Measurements from ENCODE around the gene USB1.

USB1 gene

DNA sequence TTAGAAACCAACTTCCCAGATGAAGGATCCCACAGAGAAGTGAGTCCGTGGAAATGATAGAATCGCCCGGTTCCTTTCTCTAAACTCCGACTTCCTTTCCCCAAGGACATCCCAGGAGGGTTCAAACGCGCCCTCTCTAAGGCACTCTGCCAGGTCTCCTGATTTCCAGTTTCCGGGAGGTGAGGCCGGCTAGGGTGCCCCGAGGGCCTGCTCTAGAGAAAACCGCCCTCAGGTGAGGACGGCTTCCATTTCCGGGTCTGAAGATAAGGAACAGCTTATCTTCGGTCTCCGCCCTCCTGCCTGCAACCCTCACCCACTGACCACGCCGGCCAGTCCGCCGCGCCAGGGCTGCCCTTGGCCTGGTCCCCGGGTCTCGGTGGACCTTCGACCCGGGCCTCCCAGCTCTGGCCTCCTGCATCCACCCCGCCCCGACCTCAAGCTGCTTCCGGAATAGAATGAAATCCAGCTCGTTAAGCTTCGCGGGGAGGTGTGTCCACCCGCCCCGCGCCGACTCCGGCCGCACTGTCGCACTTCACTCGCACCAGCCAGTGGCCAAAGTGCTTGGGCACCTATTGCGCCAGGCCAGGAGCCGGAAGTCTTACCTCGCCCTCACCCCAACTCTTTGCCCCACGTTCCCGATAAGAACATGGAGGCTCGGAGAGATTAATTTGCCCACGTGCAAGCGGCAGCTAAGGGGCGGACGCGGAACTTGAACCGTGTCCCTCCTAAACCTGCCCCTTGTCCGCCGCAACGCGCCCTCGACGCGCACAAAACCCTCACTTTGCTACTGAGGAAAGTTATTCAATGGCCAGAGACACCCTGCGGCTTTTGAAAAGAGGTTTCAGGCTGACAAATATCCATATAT, 23.5 kb downstream of the USB1 start:
- Histone ChIP-seq H2AFZ (ENCODE audit: low read depth) (peak overlapping the region; percentile 82), H3K36me3 (ENCODE audit: insufficient read depth) (no peaks in the 10 kb centered on the region), H3K79me2 (ENCODE audit: insufficient read depth, low read depth) (no peaks in the 10 kb centered on the region), H3K27me3 (ENCODE audit: insufficient read depth, low read depth) (no peaks in the 10 kb centered on the region), H3K4me1 (ENCODE audit: low read depth, poor library complexity, severe bottlenecking) (peaks cover 3% of the 10 kb centered on the region), H4K20me1 (ENCODE audit: insufficient read depth) (no peaks in the 10 kb centered on the region), H3K4me3 (IDR thresholded peaks at IDR 0.05; ENCODE audit: insufficient read depth, low read depth, low read length) (no peak overlapping the region), H3K9ac (no peak overlapping the region), H3K4me2 (peak overlapping the region; percentile 76), H3K27ac (no peak overlapping the region)
- TF ChIP-seq, protein P1, sequence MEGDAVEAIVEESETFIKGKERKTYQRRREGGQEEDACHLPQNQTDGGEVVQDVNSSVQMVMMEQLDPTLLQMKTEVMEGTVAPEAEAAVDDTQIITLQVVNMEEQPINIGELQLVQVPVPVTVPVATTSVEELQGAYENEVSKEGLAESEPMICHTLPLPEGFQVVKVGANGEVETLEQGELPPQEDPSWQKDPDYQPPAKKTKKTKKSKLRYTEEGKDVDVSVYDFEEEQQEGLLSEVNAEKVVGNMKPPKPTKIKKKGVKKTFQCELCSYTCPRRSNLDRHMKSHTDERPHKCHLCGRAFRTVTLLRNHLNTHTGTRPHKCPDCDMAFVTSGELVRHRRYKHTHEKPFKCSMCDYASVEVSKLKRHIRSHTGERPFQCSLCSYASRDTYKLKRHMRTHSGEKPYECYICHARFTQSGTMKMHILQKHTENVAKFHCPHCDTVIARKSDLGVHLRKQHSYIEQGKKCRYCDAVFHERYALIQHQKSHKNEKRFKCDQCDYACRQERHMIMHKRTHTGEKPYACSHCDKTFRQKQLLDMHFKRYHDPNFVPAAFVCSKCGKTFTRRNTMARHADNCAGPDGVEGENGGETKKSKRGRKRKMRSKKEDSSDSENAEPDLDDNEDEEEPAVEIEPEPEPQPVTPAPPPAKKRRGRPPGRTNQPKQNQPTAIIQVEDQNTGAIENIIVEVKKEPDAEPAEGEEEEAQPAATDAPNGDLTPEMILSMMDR (conservative IDR thresholded peaks at IDR 0.05; ENCODE audit: low read depth, low read length): no peak

DNA sequence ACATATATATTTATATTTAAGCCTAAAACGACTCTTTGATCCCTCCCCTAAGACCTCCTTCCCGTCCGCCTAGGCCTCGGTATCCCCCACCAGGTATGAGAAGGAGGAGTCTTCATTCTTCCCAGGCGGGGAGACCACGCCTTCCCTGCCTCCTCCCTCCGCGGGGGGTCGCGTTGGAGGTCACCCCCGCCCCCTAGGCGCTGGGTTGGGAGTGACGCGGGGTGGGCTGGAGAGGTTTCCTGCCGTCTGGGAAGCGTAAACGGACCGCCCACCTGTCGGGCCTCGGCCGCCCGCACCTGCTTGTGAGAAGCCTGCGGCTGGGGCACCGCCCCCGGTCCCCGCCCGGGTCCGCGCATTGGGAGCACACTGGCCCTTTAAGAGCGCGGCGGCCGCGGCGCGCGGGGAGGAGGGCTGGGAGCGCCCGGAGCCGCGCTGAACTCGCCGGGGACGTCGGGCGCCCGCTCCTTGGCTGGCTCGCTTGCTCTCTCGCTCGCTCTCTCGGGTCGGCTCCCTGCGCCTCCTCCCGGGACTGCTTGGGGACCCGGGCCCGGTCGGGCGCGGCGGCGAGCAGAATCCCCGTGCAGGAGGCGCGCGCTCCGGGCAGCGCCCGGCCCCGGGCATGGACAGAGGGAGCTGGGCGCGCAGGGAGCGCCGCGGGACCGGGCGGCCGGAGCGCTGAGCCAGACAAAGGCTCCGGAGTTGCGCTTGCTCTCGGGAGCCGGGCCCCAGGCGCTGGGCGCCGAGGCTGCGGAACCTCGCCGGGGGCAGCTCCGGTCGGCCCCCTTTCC, 24.3 kb downstream of the USB1 start, which contains the start of gene MMP15:
TSS of gene MMP15 (plus strand) at position 404 of the 788 bp plus-strand sequence. CDS start 597 bp downstream, outside the sequence.
- Histone ChIP-seq H3K27me3 (ENCODE audit: insufficient read depth, low read depth) (no peaks in the 10 kb centered on the region), H3K36me3 (ENCODE audit: insufficient read depth) (no peaks in the 10 kb centered on the region), H3K4me3 (IDR thresholded peaks at IDR 0.05; ENCODE audit: insufficient read depth, low read depth, low read length) (no peak within 1 kb of the TSS), H3K9ac (no peak within 1 kb of the TSS), H4K20me1 (ENCODE audit: insufficient read depth) (no peaks in the 10 kb centered on the region), H3K4me2 (peak within 1 kb of the TSS; percentile 76), H2AFZ (ENCODE audit: low read depth) (peak within 1 kb of the TSS; percentile 82), H3K27ac (no peak within 1 kb of the TSS), H3K4me1 (ENCODE audit: low read depth, poor library complexity, severe bottlenecking) (peaks cover 2% of the 10 kb centered on the region), H3K79me2 (ENCODE audit: insufficient read depth, low read depth) (no peaks in the 10 kb centered on the region)
- TF ChIP-seq, protein P1 (conservative IDR thresholded peaks at IDR 0.05; ENCODE audit: low read depth, low read length): no peak

DNA sequence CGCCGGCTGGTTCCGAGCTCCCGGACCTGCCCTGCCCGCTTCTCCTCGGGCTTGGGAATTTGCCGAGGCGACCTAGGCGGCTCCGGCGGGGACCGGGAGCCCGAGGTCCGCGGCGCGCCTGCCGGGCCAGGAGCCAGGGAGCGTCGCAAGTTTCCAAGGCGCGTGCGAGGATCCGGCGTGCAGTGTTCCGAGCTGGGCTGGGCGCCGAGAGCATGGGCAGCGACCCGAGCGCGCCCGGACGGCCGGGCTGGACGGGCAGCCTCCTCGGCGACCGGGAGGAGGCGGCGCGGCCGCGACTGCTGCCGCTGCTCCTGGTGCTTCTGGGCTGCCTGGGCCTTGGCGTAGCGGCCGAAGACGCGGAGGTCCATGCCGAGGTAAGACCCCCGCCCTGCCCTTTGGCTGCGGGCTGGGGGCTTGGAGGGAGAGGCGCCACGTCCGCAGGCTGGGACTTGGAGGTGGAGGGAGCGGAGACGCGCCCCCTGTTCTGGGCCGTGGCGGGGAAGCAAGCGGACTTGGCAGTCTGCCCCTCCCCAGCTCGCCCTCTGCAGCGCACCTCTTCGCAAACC, 25.0 kb downstream of the USB1 start:
- no peak overlapping the region for H3K9ac ChIP-seq
- no peaks in the 10 kb centered on the region for H3K27me3 ChIP-seq (ENCODE audit: insufficient read depth, low read depth)
- H3K79me2 ChIP-seq (ENCODE audit: insufficient read depth, low read depth): no peaks in the 10 kb centered on the region
- no peaks in the 10 kb centered on the region for H3K36me3 ChIP-seq (ENCODE audit: insufficient read depth)
- H3K4me1 ChIP-seq (ENCODE audit: low read depth, poor library complexity, severe bottlenecking): no peaks in the 10 kb centered on the region
- H3K27ac ChIP-seq: no peak overlapping the region
- TF ChIP-seq, protein P1 (conservative IDR thresholded peaks at IDR 0.05; ENCODE audit: low read depth, low read length): no peak
- H3K4me2 ChIP-seq: peak overlapping the region; percentile 76; the same call in 1 of the 2 replicates
- H3K4me3 ChIP-seq (IDR thresholded peaks at IDR 0.05; ENCODE audit: insufficient read depth, low read depth, low read length): no peak overlapping the region
- H4K20me1 ChIP-seq (ENCODE audit: insufficient read depth): no peaks in the 10 kb centered on the region
- H2AFZ ChIP-seq (ENCODE audit: low read depth): peak overlapping the region; percentile 82

DNA sequence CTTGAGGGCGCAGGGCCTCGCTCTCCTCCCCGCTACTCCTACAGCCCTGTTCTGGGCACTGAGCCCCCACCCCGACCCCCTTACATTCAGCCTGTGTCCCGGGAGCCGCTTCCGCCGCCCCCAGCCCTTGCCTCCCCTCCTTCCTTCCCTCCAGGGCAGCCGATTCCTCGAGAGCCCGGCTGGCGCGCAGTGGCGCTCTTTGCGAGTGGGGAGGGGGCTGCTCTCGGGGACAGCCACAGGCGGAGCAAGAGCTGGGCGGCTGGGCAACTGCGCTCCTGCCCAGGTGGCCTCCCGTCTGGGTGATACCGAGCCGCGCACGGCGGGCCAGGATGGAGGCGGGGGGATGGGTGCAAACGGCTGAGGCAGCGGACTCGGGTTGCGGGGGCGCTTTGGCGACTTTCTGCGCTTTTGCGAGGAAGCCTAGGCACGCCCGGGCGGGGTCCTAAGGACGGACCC, 25.5 kb downstream of the USB1 start:
- H3K27ac ChIP-seq: no peak overlapping the region
- no peaks in the 10 kb centered on the region for H3K79me2 ChIP-seq (ENCODE audit: insufficient read depth, low read depth)
- no peaks in the 10 kb centered on the region for H3K27me3 ChIP-seq (ENCODE audit: insufficient read depth, low read depth)
- no peak overlapping the region for H3K9ac ChIP-seq
- H3K4me3 ChIP-seq (IDR thresholded peaks at IDR 0.05; ENCODE audit: insufficient read depth, low read depth, low read length): no peak overlapping the region
- H3K4me1 ChIP-seq (ENCODE audit: low read depth, poor library complexity, severe bottlenecking): no peaks in the 10 kb centered on the region
- H3K36me3 ChIP-seq (ENCODE audit: insufficient read depth): no peaks in the 10 kb centered on the region
- no peaks in the 10 kb centered on the region for H4K20me1 ChIP-seq (ENCODE audit: insufficient read depth)
- TF ChIP-seq, protein P1 (conservative IDR thresholded peaks at IDR 0.05; ENCODE audit: low read depth, low read length): no peak
- H3K4me2 ChIP-seq: no peak overlapping the region; the same call in 1 of the 2 replicates
- H2AFZ ChIP-seq (ENCODE audit: low read depth): no peak overlapping the region

Measured in KMS-11 (cell line).